Activated T-cell treated with anti-CD3 and anti-CD28 coated beads for 48 hours (primary cell): ENCODE measurements around the gene ROR1.
A peak's percentile ranks its signal among the peaks of the same experiment; 100 is the strongest.

Source experiments
- DNase-seq: peaks from one replicate; pipeline ENCODE4 v3.0.0-alpha.2; 2020; ENCODE audit warnings: low read depth

The ROR1 gene

GRCh38 chr1:63909526-63909925, 135.7 kb downstream of the ROR1 start:
- DNase-seq, result no peak

GRCh38 chr1:63911049-63911448, 137.2 kb downstream of the ROR1 start:
- DNase-seq, result no peak

GRCh38 chr1:63912643-63913042, 138.8 kb downstream of the ROR1 start:
- no peak for DNase-seq

GRCh38 chr1:63913533-63913932, 139.7 kb downstream of the ROR1 start:
- DNase-seq, result no peak

- no peak for DNase-seq
Measured at GRCh38 chr1:63914241-63914640, 140.4 kb downstream of the ROR1 start.

GRCh38 chr1:63914706-63915105, 140.9 kb downstream of the ROR1 start:
- no peak for DNase-seq

- DNase-seq, result no peak
Measured at GRCh38 chr1:63915121-63915520, 141.3 kb downstream of the ROR1 start.

GRCh38 chr1:63916485-63917360, 142.9 kb downstream of the ROR1 start:
- no peak for DNase-seq

- peak; percentile 8 for DNase-seq
Measured at GRCh38 chr1:63917571-63918417, 144.0 kb downstream of the ROR1 start.

GRCh38 chr1:63918418-63918945, 144.7 kb downstream of the ROR1 start:
- DNase-seq, result no peak

- DNase-seq, result no peak
Measured at GRCh38 chr1:63920154-63921117, 146.6 kb downstream of the ROR1 start.

GRCh38 chr1:63921359-63921758, 147.5 kb downstream of the ROR1 start:
- DNase-seq, result no peak

GRCh38 chr1:63921802-63922201, 148.0 kb downstream of the ROR1 start:
- DNase-seq, result no peak

GRCh38 chr1:63922848-63923247, 149.0 kb downstream of the ROR1 start:
- DNase-seq, result no peak

GRCh38 chr1:63923302-63923701, 149.5 kb downstream of the ROR1 start:
- DNase-seq, result no peak

GRCh38 chr1:63924600-63924999, 150.8 kb downstream of the ROR1 start:
- DNase-seq, result no peak

GRCh38 chr1:63928186-63929105, 154.6 kb downstream of the ROR1 start:
- DNase-seq, result no peak

- no peak for DNase-seq
Measured at GRCh38 chr1:63929106-63929478, 155.3 kb downstream of the ROR1 start.

- DNase-seq, result no peak
Measured at GRCh38 chr1:63931468-63931867, 157.7 kb downstream of the ROR1 start.

- no peak for DNase-seq
Measured at GRCh38 chr1:63934697-63935096, 160.9 kb downstream of the ROR1 start.

- no peak for DNase-seq
Measured at GRCh38 chr1:63935143-63935542, 161.3 kb downstream of the ROR1 start.
